GM12801 (cell line): ENCODE data around the gene DYRK2.

Source experiments
- TF ChIP-seq, protein P1 (sequence below): IDR thresholded peaks from one replicate; pipeline ENCODE4 v1.5.1; 2011; ENCODE audit warnings: control low read depth; ENCODE audit not compliant: insufficient read length; ENCODE audit errors: extremely low read depth

DYRK2 gene

DNA sequence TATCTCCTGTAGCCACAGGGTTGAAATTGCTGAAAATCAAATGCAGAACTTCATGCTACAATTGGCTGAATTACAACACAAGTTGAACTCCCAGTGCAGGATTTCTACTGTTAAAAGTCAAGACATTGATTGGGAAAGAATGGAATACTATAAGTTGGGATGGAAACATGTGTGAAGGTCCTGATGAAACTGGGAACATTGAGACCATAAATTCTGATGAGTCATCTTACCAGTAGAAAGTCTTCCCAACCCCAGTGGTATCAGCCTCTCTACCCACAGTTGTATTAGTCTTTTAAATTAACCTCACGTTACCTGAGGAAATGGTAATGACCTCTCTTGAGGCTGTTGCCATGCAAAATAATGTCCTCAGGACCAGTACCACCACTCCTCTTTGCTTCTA is 27.4 kb upstream of the DYRK2 start:
- TF ChIP-seq, protein P1, sequence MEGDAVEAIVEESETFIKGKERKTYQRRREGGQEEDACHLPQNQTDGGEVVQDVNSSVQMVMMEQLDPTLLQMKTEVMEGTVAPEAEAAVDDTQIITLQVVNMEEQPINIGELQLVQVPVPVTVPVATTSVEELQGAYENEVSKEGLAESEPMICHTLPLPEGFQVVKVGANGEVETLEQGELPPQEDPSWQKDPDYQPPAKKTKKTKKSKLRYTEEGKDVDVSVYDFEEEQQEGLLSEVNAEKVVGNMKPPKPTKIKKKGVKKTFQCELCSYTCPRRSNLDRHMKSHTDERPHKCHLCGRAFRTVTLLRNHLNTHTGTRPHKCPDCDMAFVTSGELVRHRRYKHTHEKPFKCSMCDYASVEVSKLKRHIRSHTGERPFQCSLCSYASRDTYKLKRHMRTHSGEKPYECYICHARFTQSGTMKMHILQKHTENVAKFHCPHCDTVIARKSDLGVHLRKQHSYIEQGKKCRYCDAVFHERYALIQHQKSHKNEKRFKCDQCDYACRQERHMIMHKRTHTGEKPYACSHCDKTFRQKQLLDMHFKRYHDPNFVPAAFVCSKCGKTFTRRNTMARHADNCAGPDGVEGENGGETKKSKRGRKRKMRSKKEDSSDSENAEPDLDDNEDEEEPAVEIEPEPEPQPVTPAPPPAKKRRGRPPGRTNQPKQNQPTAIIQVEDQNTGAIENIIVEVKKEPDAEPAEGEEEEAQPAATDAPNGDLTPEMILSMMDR, result no peak

DNA sequence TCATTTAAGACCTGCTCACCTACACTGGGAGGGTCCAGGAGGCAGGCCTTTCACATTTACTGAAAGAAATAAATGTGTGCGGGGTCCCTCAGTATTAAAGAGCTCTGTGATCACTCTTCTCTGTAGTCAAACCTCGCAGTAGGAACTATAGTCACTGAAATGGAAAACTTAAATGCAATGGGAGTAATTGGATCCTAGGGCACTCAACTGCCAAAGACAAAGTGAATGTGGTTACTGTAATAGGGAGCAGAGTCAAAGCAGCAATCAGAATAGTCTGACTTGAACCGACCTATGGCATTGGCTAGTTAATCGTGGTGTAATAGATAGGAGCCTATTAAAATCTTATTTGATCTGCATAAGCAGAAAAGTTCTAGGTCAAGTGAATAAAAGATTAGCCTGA is 26.6 kb upstream of the DYRK2 start:
- TF ChIP-seq, protein P1, result no peak

DNA sequence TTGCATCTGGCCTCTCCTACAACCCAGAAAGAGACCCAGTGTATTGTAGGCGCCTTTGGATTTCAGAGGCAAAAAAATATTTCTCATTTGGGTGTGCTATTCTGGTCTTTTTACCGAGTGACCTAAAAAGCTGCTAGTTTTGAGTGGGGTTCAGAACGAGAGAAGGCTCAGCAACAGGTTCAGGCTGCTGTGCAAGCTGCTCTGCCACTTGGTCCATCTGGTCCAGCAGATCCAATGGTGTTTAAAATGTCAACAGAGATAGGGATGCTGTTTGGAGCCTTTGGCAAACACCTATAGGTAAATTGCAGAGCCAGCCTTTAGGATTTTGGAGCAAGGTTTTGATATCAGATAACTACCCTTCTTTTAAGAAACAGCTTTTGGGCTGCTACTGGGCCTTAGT is 25.3 kb upstream of the DYRK2 start:
- TF ChIP-seq, protein P1, result no peak

DNA sequence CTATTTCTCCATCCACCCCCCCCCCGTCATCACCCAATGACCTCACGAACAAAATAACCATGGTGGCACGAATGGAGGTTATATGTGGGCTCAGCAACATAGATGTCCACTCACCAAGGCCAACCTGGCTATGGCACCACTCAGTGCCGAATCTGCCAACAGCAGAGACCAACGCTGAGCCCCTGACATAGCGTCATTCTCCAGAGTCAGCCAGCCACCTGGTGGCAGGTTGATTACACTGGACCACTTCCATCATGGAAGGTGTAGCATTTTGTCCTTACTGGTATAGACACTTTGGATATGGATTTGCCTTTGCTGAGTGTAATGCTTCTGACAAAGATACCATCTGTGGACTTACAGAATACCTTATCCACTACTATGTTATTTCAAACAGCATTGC is 24.2 kb upstream of the DYRK2 start:
- TF ChIP-seq, protein P1, result no peak

DNA sequence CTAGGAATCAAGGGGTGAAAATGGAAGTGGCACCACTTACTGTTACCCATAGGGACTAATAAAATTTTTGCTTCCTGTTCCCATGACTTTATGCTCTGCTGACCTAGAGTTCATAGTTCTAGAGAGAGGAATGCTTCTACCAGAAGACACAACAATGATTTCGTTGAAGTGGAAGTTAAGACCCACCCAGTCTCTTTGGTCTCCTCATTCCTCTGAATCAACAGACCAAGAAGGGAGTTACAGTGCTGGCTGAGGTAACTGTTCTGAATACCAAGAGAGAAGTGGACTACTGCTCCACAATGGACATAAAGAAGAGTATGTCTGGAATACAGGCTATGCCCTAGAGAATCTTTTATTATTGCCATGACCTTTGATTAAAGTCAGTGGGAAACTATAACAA is 23.5 kb upstream of the DYRK2 start:
- TF ChIP-seq, protein P1, result no peak

DNA sequence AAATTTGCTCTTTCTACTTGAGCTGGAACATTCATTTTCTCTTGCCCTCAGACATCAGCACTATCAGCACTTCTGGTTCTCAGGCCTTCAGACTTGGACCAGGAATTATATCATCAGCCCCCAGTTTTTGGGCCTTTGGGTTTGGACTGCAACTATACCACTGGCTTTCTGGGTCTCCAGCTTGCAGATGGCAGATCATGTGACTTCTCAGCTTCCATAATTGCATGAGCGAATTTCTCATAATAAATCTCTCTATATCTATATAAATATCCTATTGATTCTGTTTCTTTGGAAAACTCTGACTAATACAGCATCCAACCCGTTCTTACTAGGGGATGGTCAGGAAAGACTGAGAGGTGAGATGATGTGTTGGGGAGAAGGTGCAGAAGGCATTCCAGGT is 22.4 kb upstream of the DYRK2 start:
- TF ChIP-seq, protein P1, result no peak

DNA sequence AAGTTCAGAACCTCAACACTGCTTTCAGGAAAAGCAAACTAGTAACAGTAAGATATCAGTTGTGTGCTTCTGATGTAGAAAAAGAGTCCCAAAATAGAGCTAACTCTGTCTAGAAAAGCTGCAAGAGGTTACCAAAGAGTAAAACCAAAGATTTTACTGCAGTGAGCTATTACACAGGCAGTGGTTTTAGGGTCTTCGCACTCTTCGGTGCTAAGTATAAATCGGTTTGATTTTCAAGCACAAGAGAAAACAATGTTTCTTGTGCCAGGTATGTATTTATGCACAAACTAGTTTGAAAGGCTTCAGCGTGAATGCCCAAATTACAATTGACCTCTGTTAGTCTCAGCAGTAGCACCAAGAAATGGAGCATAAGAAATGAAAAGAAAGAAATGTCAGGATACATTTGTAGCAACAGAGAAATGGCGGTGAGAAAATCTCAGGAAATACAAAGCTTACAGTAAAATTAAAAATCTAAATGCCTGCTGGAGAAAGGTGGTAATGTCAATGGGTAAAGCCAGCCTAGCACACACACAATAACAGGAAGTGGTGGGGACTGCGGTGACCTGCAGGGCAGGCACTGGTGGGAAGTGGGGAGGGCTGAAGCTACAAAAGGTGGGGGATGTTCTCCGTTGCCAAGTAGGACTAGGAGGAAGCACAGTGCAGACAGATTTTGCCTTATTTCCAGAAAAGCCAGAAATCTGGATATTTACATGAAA is 18.0 kb upstream of the DYRK2 start:
- TF ChIP-seq, protein P1, result no peak
